ENCODE data around the gene POU5F2.

The POU5F2 gene

GRCh38 chr5:93741136-93741811 is at the start of gene POU5F2:
POU5F2 (minus strand) TSS chr5:93741600; CDS start chr5:93741563, 37 bp downstream.
- Mint-ChIP-seq H3K36me3 (peaks cover 48 to 65% of the 10 kb centered on the region in 2 donors), H3K27me3 (no peaks in the 10 kb centered on the region), H3K4me1 (peaks cover 0 to 4% of the 10 kb centered on the region in 2 donors), H3K4me3 (no peak within 1 kb of the TSS), H3K9me3 (peaks cover 5 to 8% of the 10 kb centered on the region in 2 donors), H3K27ac (peak within 1 kb of the TSS; percentile 7)
- ATAC-seq (replicated peaks) (no peak), DNase-seq (no peak)

GRCh38 chr5:93790401-93790800 is 49.0 kb upstream of the POU5F2 start:
- H3K36me3 Mint-ChIP-seq = peaks cover 15 to 17% of the 10 kb centered on the region in 2 donors
- H3K27me3 Mint-ChIP-seq = no peaks in the 10 kb centered on the region
- peaks cover 1 to 18% of the 10 kb centered on the region in 2 donors for H3K4me1 Mint-ChIP-seq
- H3K27ac Mint-ChIP-seq = no peak overlapping the region
- H3K4me3 Mint-ChIP-seq = no peak overlapping the region
- no peak for DNase-seq
- no peaks in the 10 kb centered on the region for H3K9me3 Mint-ChIP-seq
- ATAC-seq (replicated peaks) = no peak

- Mint-ChIP-seq H3K27ac (no peak overlapping the region), H3K4me1 (peaks cover 1 to 12% of the 10 kb centered on the region in 2 donors), H3K4me3 (no peak overlapping the region), H3K27me3 (no peaks in the 10 kb centered on the region), H3K36me3 (peaks cover 7 to 8% of the 10 kb centered on the region in 2 donors), H3K9me3 (no peaks in the 10 kb centered on the region)
- ATAC-seq (replicated peaks) = no peak
- no peak for DNase-seq
Measured at GRCh38 chr5:93789173-93790067, 48.0 kb upstream of the POU5F2 start.

- Mint-ChIP-seq H3K4me1 (peaks cover 1 to 12% of the 10 kb centered on the region in 2 donors), H3K9me3 (no peaks in the 10 kb centered on the region), H3K36me3 (peaks cover 6 to 8% of the 10 kb centered on the region in 2 donors), H3K27me3 (no peaks in the 10 kb centered on the region), H3K4me3 (no peak overlapping the region), H3K27ac (no peak overlapping the region)
- ATAC-seq (replicated peaks) (no peak), DNase-seq (no peak)
Measured at GRCh38 chr5:93787598-93787997, 46.2 kb upstream of the POU5F2 start.

- no peaks in the 10 kb centered on the region for H3K4me1 Mint-ChIP-seq
- no peaks in the 10 kb centered on the region for H3K27me3 Mint-ChIP-seq
- H3K9me3 Mint-ChIP-seq = no peaks in the 10 kb centered on the region
- H3K36me3 Mint-ChIP-seq = peaks cover 12 to 19% of the 10 kb centered on the region in 2 donors
- H3K4me3 Mint-ChIP-seq = no peak overlapping the region
- no peak for ATAC-seq (replicated peaks)
- H3K27ac Mint-ChIP-seq = no peak overlapping the region
- no peak for DNase-seq
Measured at GRCh38 chr5:93785475-93785874, 44.1 kb upstream of the POU5F2 start.

- no peak overlapping the region for H3K4me3 Mint-ChIP-seq
- H3K9me3 Mint-ChIP-seq = no peaks in the 10 kb centered on the region
- no peaks in the 10 kb centered on the region for H3K27me3 Mint-ChIP-seq
- H3K4me1 Mint-ChIP-seq = no peaks in the 10 kb centered on the region
- ATAC-seq (replicated peaks) = no peak
- H3K27ac Mint-ChIP-seq = no peak overlapping the region
- peaks cover 12 to 19% of the 10 kb centered on the region in 2 donors for H3K36me3 Mint-ChIP-seq
- DNase-seq = no peak
Measured at GRCh38 chr5:93782978-93783377, 41.6 kb upstream of the POU5F2 start.

- H3K4me1 Mint-ChIP-seq = no peaks in the 10 kb centered on the region
- H3K27me3 Mint-ChIP-seq = no peaks in the 10 kb centered on the region
- DNase-seq (no peak), ATAC-seq (replicated peaks) (no peak)
- H3K9me3 Mint-ChIP-seq = peaks cover 0 to 2% of the 10 kb centered on the region in 2 donors
- peaks cover 34 to 45% of the 10 kb centered on the region in 2 donors for H3K36me3 Mint-ChIP-seq
- no peak overlapping the region for H3K27ac Mint-ChIP-seq
- H3K4me3 Mint-ChIP-seq = no peak overlapping the region
Measured at GRCh38 chr5:93777620-93778019, 36.2 kb upstream of the POU5F2 start.

- DNase-seq (no peak), ATAC-seq (replicated peaks) (no peak)
- no peak overlapping the region for H3K27ac Mint-ChIP-seq
- peaks cover 44 to 54% of the 10 kb centered on the region in 2 donors for H3K36me3 Mint-ChIP-seq
- peaks cover 4 to 11% of the 10 kb centered on the region in 2 donors for H3K4me1 Mint-ChIP-seq
- peaks cover 16 to 24% of the 10 kb centered on the region in 2 donors for H3K9me3 Mint-ChIP-seq
- no peak overlapping the region for H3K4me3 Mint-ChIP-seq
- no peaks in the 10 kb centered on the region for H3K27me3 Mint-ChIP-seq
Measured at GRCh38 chr5:93756372-93756771, 15.0 kb upstream of the POU5F2 start.

GRCh38 chr5:93755716-93756115 is 14.3 kb upstream of the POU5F2 start:
- DNase-seq = no peak
- Mint-ChIP-seq H3K36me3 (peaks cover 38 to 48% of the 10 kb centered on the region in 2 donors), H3K27me3 (no peaks in the 10 kb centered on the region), H3K4me1 (peaks cover 4 to 11% of the 10 kb centered on the region in 2 donors), H3K9me3 (peaks cover 12 to 20% of the 10 kb centered on the region in 2 donors), H3K4me3 (no peak overlapping the region), H3K27ac (no peak overlapping the region)
- no peak for ATAC-seq (replicated peaks)

- Mint-ChIP-seq H3K4me1 (no peaks in the 10 kb centered on the region), H3K27ac (no peak overlapping the region), H3K27me3 (no peaks in the 10 kb centered on the region), H3K36me3 (peaks cover 4% of the 10 kb centered on the region in 2 donors), H3K9me3 (no peaks in the 10 kb centered on the region), H3K4me3 (no peak overlapping the region)
- ATAC-seq (replicated peaks) = no peak
- DNase-seq = no peak
Measured at GRCh38 chr5:93748875-93749397, 7.5 kb upstream of the POU5F2 start.

- ATAC-seq (replicated peaks) (no peak), DNase-seq (no peak)
- H3K9me3 Mint-ChIP-seq = peaks cover 2 to 5% of the 10 kb centered on the region in 2 donors
- H3K36me3 Mint-ChIP-seq = peaks cover 21 to 23% of the 10 kb centered on the region in 2 donors
- no peaks in the 10 kb centered on the region for H3K4me1 Mint-ChIP-seq
- no peak overlapping the region for H3K27ac Mint-ChIP-seq
- H3K27me3 Mint-ChIP-seq = no peaks in the 10 kb centered on the region
- H3K4me3 Mint-ChIP-seq = no peak overlapping the region
Measured at GRCh38 chr5:93746406-93747056, 5.1 kb upstream of the POU5F2 start.

GRCh38 chr5:93736284-93736683 is 5.1 kb downstream of the POU5F2 start:
- no peak overlapping the region for H3K4me3 Mint-ChIP-seq
- ATAC-seq (replicated peaks) (no peak), DNase-seq (no peak)
- H3K36me3 Mint-ChIP-seq = peaks cover 35 to 43% of the 10 kb centered on the region in 2 donors
- no peak overlapping the region for H3K27ac Mint-ChIP-seq
- H3K9me3 Mint-ChIP-seq = peaks cover 0 to 6% of the 10 kb centered on the region in 2 donors
- H3K4me1 Mint-ChIP-seq = peaks cover 0 to 4% of the 10 kb centered on the region in 2 donors
- H3K27me3 Mint-ChIP-seq = no peaks in the 10 kb centered on the region

- Mint-ChIP-seq H3K4me3 (no peak overlapping the region), H3K4me1 (peaks cover 0 to 2% of the 10 kb centered on the region in 2 donors), H3K9me3 (peaks cover 0 to 5% of the 10 kb centered on the region in 2 donors), H3K36me3 (peaks cover 26 to 36% of the 10 kb centered on the region in 2 donors), H3K27me3 (no peaks in the 10 kb centered on the region), H3K27ac (no peak overlapping the region)
- DNase-seq = no peak
- ATAC-seq (replicated peaks) = no peak
Measured at GRCh38 chr5:93735378-93735777, 6.0 kb downstream of the POU5F2 start.

GRCh38 chr5:93731987-93732386 is 9.4 kb downstream of the POU5F2 start:
- H3K4me1 Mint-ChIP-seq = peaks cover 0 to 1% of the 10 kb centered on the region in 2 donors
- H3K36me3 Mint-ChIP-seq = peaks cover 9 to 11% of the 10 kb centered on the region in 2 donors
- no peaks in the 10 kb centered on the region for H3K27me3 Mint-ChIP-seq
- H3K4me3 Mint-ChIP-seq = no peak overlapping the region
- DNase-seq (no peak), ATAC-seq (replicated peaks) (no peak)
- no peaks in the 10 kb centered on the region for H3K9me3 Mint-ChIP-seq
- no peak overlapping the region for H3K27ac Mint-ChIP-seq

Measured in stimulated activated naive B cell treated with anti-CD40 and anti-IgM and Interleukin-4, amounts not matched to agents 10 μg/mL and 1 μg/mL and 100 μg/mL, for 72 hours (primary cell).